HG02588 (cell line): ENCODE measurements around the gene FLVCR1.
"Not testable (repeated sequence)": the region's sequence is repeated elsewhere in the genome, so short reads cannot be mapped to it uniquely, and the experiment has no call there.

Source experiments
- ATAC-seq: cut with Tn5 transposase; IDR thresholded peaks from one replicate; pipeline ENCODE4 v1.9.1; 2021; ENCODE audit warnings: mild to moderate bottlenecking, moderate library complexity; ENCODE audit not compliant: unreplicated experiment

Gene FLVCR1

DNA sequence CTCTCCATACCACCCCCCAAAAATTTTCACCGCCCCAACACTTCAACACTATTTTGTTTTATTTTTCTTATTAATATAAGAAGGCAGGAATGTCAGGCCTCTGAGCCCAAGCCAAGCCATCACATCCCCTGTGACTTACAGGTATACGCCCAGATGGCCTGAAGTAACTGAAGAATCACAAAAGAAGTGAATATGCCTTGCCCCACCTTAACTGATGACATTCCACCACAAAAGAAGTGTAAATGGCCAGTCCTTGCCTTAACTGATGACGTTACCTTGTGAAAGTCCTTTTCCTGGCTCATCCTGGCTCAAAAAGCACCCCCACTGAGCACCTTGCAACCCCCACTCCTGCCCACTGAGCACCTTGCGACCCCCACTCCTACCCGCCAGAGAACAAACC, 56.0 kb downstream of the FLVCR1 start:
- not testable (repeated sequence) for ATAC-seq

DNA sequence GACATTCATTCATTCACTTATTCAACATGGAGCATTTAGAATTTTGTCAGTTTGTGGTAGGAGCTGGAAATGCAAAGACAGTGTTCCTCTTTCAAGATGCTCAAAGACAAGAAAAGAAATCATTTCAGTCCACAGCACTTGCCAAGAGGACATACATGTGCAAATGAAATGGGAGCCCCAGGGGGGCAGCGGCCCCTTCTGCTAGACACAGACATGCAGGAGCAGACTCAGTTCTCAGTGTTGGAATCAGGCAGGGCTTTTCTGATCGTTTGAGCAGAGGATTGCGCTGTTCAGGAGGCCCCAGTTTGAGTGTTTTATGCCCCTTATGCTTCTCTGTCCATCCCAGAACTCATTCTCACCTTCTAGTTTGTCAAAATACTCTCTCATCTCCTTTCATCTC, 56.7 kb downstream of the FLVCR1 start:
- ATAC-seq, result no peak

DNA sequence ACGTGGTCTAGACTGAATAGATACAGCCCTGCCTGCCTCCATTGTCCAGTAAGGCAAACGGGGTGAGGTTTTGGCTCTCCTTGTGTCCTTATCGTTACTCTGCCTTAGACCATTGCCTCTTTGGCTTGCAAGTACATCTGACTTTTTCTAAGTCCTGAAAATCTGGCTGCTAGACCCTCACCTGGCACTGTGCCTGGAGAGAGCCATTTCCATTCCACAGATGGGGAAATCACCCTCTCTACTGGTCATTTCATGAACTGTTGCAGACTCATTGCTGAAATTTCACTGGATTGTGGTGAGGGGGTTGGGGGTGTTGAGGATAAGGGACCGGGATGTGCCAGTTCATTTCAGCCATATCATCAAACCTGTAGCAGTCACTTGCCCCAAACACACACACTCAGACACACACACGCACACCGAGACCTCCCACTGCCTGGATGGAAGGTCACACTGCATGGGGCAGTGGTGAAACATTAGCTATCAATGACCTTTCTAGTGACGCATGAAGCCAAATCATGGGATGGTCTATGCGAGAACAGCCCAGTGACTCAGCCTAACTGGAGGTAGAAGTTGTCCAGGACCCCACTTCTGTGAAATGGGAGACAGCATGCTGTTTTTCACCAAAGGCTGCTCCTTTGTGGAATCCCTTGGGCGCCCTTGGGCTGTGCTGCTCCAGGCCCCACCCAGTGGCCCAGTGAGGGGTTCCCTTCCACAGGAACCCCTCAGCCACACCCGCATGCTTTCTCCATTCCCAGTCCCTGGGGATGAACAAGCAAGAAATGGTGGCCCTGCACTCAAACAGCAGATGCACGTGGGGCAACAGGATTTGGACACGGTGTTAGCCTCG, 57.4 kb downstream of the FLVCR1 start:
- ATAC-seq, result no peak

DNA sequence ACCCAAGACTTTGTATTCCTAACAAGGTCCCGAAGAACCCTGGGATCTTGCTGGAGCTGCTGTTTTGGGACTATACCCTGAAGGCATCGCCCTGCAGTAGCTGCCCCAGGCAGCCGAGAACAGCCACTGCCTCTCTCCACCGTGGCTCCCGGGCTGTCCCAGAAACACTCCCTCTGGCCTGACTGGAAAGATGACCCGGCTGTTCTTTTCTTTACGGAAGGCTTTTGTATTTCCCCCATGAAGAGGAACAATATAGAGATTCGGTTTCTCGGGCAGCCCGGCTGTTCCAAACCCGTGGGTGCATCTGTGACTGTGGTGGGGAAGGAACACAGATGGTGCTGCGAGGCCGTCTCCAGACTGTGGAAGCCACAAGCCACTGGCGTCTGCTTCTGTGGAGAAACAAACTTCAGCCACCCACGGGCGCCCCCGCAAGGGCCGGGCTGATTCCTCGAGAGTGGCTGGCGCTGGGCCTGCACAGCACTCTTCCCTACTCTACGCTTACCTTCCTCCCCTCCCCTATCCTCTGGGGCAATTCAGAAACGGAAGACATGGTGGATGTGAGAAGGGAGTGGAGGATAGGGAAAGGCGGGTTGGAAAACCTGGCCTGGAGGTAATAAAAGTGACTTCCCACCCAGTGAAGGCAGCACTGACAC, 58.5 kb downstream of the FLVCR1 start:
- no peak for ATAC-seq

DNA sequence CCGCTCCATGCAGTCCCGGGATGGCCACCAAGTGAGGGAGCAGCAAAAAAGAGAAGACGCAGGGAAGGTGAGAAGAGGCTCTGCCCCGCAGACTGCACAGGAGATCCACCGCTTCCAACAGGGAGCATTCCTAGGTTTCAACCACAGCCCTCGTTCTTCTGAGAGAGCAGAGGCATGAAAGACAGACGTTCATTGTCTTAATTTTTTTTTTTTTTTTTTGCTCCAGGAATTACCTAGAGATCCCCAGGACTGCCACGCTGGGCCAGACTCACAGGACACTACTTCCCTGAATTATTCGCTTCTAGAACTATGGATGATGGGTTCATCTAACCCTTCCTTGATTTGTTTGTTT, 59.0 kb downstream of the FLVCR1 start:
- no peak for ATAC-seq

DNA sequence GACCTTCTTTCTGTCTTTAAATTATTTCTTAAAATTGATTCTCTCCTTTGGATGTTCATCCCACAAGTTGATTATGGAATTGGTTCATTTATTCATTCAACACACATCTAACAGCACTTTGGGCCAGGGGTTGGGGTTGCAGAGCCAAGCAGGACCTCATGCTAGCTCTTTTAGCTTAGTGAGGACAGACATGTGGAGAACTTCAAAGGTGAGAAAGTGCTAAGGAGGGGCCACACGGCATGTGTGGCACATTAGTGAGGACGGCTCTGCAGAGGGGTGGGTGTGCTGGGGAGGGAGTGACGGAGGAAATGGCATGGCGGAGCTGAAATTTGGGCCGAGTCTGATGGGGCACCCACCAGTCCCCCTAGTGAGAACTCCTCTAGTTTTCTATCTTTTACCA, 59.8 kb downstream of the FLVCR1 start:
- no peak for ATAC-seq

DNA sequence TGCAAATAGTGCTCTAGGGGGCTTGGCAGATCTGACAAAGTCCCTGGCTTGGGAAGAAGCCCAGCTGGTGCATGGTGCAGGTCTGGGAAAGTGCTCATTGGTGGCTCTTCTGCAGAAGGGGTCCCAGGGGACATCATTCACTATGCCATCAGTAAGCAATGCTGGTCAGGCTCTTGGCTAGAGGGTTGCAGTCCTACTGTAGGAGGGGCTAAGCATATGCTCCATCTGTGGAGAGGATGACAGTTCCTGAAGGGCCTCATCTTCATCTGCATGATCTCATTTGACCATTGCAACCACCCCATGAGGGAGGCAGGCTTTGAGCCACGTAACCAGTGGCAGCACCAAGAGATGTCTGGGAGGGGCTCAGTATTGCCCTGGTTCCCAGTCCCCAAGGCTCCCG, 60.7 kb downstream of the FLVCR1 start:
- ATAC-seq, result no peak

DNA sequence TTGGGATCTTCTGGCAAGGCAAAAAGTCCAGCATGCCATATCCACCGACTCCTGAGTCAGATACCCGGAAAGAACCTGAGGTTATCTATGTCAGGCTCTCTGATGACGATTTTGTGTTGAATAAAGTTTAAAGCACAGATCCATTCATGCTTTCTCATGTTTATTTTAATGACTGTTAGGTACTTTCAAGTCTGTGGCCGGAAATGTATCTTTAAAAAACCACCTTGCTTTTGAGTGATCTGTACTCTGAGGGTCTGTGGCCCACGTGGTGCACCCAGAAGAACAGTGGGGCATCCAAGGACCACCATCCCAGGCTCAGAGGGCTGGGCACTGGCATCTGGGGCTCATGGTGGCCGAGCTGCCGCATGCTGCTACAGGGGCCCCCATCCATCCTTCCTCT, 62.2 kb downstream of the FLVCR1 start:
- ATAC-seq, result no peak

DNA sequence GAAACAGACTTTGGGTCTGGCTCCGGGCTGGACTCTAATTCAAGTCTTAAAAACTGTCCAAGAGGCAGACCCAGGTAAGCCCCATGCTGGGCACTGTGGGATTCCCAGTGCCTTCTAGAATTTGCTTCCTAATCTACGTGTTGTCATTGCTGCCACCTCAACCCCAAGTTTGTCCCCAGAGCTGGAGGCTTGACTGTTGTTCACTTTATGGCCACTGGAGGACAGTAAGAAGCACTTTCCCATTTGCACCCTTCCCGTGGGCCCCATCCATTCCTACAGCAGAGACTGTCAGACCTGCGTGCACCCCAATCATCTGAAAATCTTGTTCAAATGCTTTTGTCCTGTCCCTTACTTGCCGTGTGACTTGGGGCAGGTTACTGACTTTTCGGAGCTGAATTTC, 62.8 kb downstream of the FLVCR1 start:
- ATAC-seq, result no peak

DNA sequence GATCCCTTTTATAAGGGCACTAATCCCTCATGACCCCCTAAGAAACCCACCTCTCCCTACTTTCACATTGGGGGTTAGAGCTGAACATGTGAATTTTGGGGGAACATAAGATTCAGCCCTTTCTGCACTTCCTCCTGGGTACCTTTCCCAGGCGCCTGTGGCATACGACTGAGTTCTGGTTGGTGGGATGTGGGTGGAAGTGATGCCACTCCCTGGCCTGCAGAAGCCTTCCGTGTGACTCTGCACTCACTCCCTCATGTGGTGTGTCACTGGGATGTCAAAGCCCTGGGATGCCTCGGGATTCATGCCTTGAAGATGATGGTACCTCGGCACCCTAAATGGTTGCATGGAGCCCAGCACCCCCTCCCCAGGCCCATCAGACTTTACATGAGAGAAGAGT, 63.9 kb downstream of the FLVCR1 start:
- ATAC-seq, result no peak

DNA sequence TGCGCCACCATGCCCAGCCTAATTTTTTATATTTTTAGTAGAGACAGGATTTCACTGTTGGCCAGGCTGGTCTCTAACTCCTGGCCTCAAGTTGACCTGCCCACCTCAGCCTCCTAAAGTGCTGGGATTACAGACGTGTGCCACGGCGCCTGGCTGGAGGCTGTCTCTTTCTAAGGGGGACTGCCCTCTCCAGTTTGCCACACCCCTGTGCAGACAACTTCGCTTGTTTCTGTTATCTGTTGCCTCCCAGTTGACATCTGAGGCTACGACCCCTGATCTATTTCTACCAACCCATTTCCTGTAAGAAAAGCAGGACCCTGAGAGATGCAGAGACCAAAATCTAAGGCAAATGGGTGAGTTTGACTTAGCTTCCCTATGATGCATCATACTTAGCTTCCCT, 68.3 kb downstream of the FLVCR1 start:
- no peak for ATAC-seq

DNA sequence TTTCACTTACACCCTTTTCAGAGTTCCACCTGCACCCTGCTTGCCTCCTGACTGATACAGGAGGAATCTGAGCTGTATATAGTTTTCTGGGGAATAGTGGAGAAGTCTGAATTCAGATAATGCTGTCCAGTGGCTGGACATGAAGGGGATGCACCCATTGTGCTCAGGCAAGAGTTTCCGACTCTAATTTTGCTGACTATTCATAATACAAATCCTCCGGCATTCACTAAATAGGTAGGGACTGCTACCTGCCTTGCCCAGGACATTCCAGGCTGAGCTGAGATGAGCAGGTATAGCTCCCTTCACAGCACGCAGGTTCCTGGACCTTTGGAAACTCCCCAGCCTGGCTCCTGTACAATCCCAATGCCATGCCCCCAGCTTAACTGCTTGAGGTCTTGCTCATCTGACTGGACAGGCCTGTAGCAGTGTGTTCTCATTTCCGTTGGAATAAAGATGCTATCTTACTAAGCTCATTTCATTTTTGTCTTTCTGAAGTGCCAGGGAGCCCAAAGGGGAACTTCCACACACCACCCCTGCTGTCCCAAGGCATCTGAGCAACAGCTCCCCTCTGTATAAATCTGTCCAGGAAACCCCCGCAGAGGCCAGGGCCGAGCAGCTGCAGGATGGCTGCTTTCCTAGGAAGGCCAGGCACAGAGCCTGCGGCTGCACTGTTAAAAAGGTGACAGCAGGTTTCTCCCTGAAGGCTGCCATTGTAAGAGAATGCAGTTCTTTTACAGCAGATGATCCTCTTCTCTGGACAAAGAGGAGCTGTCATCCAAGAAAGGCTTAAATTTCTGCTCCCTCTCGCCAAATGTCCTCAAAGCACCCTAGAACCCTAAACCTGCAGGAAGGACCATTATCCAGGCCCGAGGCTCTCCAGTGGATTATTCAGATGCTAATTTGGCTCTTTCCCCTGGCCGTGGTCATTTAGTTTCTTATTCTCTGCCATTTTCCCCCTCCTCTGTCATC, 70.5 kb downstream of the FLVCR1 start:
- peak; percentile 74 for ATAC-seq

DNA sequence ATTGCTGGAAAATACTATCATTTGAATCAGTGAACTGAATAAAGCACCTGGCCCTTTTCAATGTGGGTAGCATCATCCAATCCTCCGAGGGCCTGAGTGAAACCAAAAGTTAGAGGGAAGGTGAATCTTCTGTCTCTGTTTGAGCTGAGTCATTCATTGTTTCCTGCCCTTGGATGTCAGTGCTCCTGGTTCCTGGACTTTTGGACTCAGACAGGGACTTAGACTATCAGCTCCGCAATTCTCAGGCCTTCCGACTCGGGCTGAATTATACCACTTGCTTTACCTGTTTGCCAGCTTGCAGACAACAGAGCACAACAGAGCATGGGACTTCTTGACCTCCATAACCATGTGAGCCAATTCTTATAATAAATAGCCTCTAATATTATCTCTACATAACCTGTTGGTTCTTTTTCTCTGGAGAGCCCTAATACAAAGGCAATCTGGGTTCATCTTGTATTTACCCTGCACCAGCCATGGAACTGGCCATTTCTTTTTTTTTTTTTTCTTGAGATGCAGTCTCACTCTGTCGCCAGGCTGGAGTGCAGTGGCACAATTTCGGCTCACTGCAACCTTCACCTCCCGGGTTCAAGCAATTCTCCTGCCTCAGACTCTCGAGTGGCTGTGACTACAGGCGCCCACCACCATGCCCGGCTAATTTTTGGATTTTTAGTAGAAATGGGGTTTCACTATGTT, 73.1 kb downstream of the FLVCR1 start:
- no peak for ATAC-seq

DNA sequence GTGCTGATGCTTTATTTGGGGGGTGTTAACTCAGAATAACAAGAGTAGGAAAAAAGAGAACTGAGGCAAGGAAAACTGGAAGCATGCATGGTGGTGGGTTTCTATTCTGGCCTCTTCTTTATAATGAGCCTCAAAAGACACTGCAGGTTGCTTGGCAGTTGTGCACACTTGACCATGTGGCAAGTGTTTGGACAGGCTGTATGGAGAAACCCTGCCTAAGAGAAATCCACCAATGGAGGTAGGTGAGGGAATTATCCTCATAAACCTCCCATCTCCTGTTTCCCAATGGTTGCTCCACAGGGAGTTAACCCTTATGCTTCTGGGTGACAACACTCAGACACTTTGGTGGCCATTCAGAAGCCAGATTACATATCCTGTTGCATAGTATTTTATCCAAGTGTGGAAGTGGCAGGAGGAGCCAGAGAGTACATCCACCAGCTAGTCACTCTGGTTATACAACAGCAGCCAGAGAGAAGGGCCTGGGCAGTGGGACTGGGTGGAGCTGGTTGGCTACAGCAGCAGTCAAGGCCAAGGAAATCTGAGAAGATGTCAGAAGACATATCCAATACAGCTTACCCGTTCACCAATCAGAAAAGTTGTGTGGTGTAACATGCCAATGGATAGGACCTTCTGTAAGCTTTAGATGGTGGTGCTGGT, 75.9 kb downstream of the FLVCR1 start:
- no peak for ATAC-seq

DNA sequence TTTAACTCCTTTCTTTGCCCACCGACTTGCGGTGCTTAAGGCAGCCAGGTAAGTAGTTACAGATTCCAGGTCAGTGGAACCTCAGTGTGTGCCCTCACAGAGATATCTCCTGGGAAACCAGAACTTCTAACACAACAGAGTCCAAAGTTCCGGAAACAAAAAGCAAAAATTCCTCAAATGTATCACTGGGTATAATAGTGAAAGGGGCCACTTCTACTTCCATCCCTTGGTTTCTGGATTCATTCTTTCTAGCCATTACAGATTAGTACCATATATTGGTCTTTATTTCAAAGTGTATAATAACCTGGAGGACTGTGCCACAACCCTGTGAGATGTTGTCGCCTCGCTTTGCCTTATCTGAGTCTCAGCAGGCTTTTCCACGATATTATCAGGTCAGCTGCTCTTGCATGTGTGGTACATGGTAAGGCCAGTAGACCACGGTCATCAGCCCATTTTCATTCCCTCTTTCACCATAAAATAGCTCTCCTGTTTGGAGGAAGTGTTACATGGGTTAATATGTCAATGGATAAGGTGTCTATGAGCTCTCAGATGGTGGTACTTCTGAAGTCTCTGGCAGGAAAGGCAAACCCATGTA, 77.4 kb downstream of the FLVCR1 start:
- ATAC-seq, result no peak

DNA sequence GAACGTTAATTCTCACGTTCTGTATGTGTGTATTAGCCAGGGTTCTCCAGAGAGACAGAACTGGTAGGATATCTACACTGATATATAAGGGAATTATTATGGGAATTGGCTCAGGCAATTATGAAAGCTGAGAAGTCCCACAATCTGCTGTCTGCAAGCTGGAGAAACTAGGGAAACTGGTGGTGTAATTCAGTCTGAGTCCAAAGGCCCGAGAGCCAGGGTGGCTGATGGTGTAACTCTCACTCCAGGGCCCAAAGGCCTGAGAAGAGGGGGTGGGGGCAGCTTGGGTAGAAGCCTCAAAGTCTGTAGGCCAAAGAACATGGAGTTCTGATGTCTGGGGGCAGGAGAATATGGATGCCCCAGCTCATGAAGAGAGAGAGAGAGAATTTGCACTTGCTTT, 79.0 kb downstream of the FLVCR1 start:
- ATAC-seq, result no peak

DNA sequence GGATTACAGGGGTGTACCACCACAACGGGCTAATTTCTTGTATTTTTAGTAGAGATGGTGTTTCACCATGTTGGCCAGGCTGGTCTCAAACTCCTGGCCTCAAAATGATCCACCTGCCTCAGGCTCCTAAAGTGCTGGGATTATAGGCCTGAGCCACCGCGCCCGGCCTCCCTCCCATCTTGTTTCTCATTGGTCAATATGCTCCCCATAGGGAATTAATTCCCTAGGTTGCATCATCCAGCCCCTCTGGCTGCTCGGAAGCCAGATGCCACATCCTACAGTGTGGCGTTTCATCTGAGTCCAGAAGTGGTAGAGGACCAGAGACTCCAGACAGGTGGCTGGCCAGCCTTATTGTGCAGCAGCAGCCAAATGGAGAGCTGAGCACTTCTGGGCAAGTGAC, 80.8 kb downstream of the FLVCR1 start:
- ATAC-seq, result no peak

DNA sequence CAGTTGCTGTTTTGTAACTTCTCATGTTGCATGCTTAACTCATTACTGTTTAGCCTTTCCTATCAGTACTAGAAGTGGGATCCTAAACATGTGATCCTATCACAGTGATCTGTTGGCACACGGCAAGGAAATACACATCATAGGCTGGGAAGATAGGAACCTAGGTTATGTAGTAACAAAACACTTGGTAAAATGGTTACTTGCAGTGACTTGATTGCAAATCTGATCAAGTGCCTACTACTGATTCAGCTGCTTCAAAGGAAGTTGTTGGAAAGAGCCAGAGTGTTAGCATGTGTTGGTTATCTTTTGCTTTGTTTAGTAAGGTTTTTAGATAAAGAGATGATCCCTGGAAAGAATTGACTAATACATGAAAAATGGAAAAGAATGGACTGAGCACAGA, 83.4 kb downstream of the FLVCR1 start:
- no peak for ATAC-seq

DNA sequence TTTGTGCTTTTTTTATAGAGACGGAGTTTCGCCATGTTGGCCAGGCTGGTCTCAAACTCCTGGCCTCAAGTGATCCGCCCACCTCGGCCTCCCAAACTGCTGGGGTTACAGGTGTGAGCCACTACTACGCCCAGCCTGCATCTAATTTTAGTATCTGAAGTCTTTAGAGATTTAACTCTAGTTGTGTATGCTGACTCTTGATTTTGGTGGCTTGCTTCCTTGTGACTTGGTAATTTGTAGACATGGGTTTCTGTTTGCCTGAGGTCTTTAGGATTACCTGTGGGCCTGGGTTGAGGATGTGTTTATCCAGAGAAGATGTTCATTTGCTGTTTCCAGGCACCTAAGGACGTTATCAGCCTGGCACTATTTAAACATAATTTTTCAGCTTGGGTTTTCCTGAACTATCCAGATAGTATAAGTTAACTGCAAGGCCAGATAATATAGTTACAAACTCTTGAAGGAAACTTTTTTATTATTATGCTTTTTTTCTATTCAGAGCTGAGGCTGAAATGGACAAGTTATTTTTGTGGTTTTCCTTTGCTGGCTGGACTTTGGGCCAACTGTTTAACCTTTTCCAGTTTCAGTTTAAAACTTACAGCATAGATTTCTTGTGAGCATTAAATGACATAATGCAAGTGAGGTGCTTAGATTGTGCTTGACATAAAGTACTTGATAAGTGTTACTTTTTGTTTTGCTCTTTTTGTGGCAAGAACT, 84.8 kb downstream of the FLVCR1 start:
- no peak for ATAC-seq

DNA sequence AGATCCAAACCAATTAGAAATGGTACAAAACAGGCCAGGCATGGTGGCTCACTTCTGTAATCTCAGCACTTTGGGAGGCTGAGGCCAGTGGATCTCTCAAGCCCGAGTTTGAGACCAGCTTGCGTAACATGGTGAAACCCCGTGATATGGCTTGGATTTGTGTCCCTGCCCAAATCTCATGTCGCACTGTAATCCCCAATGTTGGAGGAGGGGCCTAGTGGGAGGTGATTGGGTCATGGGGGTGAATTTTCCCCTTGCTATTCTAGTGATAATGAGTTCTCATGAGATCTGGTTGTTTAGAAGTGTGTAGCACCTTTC, 85.3 kb downstream of the FLVCR1 start:
- no peak for ATAC-seq
